Stimulated activated naive CD4-positive, alpha-beta T cell treated with Interleukin-2 at 50 U/mL for 16 hours (primary cell): ENCODE results near the gene SNX33.
"Not testable (repeated sequence)": the region's sequence is repeated elsewhere in the genome, so short reads cannot be mapped to it uniquely, and the experiment has no call there.

ENCODE experiments used
- DNase-seq: peaks from one replicate; lab custom pipeline; 2025; lab: John Stamatoyannopoulos, UW

SNX33 gene

DNA sequence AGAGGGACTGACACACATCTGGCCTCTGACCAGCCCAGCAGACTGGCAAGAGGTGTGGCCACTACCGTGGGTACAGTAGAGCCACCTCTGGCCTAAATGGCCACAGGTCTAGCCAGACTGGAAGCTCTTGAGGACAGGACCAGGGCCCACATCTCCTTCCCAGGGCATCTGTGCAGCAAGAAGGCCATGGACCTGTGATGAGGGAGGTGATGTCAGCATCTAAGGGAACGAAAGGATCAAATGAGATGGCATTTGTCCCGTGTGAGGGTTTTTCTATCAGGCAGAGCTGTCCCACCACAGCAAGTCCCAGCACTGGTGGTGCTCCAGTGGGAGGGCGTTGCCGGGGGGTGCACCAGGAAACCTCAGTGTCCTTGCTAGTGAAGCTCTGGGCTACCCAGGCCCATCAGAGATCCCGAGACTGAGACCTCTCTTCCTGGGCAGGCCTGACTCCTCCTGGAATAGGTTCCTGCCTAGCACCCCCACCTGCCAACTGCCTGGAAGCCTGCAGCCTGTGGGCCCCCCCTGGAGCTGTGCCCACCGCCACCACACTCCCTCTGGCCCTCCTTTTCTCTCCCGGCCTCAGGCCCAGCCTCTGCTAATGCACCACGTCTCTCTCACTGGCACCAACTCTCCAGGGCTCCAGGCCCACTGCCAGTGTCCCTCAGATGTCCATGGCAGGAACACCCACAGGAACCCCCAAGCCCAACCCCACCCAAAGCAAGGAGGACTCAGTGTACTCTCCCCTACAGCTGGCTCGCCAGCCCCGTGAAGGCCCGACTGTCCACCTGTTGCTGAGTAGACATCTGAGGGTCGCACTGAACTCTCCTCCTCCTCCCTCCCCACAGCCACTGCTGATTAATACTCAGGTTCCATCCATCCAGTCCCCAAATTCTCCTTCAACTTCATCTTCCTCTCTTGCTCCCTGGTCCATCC, 53.6 kb downstream of the SNX33 start:
- not testable (repeated sequence) for DNase-seq

DNA sequence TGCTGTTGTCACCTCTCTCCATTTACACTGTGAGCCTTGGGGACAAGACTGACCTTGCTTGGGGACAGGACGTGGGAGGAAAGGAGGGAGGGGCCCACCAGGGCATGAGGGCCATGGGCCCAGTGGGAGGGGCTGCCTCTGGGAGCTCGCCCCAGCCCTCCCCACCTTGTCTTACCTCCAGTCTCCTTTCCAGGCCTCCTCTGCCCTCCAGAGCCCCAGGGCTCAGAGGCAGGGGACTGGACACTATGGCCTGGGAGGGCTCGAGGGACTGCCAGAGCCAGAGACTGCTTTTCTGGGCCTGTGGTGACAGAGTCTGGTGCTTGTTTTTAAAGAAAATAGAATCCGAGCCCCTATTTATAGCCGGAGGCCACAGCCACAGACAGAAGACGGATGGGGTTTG, 54.7 kb downstream of the SNX33 start:
- DNase-seq, result no peak

DNA sequence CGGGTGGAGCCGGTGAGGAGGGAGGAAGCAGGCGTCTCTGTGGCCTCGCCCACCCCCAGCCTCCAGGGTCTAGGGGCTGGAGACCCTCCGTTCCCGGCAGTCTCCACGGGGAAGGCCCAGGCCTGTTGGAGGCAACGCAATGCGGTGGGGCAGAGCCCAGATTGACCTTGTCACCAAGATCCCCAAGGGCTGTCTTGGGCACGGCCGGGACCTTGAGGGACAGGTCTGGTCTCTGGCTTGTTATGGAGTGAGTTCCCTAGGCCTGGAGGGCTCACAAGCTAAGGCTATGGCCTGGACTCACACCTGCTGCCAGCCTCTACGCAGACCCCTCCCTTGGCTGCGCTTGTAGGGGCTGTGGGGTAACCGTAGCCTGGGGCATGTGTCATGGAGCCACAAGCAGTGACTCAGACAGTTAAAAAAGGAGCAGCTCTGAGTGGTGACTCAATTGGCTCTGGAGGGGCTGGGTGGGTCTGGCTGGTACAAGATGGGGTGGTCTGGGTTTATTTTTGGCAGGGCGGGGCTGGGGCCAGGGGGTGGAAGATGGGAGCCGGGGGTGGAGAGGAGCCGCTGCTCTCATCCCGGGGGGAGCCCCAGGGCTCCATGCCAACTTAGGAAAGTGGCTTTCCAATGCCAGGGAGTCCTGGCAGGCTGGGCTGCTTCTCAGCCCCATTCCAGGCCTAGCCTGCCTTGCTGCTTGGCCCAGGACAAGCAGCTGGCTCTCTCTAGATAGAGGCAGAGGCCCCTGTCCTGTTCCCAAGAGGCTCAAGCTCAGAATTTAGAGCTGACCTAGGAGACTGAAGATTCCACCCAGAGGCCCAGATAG, 55.9 kb downstream of the SNX33 start:
- DNase-seq, result not testable (repeated sequence)

DNA sequence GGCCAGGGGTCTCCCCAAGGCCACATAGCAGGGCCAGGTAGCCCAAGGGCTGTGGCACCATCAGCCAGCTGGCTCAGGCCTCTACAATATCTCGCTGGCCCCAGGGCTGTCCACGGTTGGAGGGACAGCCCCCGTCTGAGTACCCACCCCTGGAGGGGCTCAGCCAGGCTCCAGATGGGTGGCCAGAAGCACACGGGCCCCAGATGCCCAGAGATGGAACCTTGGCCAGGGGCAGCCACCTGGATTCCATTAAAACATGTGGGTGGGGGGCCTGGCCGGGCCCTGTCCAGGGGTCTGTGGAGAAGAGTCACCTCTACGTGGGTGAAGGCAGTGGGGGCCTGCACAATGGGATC, 56.5 kb downstream of the SNX33 start:
- no peak for DNase-seq

DNA sequence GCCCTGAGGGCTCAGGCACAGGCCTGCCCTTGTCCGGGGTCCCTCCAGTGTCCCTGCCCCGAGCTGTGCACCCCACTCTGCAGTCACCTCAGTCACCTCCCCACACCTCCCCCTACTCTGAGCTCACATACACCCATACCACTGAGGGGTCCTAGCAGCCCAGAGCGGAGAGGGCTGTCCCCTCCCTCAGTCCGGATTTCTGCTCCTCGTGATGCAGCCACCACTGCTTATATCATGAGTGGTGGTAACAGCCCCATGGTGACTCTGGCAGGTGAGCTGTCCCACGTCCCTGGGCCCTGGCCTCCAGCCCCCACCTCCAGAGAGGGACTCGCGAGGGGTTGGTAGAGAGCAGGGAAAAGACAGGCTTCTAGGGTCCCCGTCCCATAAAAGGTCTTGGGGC, 56.9 kb downstream of the SNX33 start:
- DNase-seq, result no peak

DNA sequence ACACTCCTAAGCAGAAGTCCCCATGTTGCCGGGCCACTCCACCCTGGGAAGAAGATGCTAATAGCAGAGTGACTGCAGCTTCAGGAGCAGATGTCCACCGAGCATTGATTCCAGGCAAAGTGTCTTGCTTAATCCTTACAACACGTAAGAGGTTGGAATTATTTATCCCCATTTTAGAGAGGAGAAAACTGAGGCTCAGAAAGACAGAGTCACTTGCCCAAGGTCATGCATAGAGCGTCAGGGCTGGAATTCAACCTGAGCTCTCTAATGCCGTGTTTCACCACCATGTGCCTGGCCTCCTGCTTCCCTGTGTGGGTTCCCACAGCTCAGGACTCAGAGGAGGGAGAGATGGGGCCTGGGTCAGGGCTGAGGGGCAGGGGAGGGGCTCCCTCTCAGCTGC, 57.7 kb downstream of the SNX33 start:
- not testable (repeated sequence) for DNase-seq

DNA sequence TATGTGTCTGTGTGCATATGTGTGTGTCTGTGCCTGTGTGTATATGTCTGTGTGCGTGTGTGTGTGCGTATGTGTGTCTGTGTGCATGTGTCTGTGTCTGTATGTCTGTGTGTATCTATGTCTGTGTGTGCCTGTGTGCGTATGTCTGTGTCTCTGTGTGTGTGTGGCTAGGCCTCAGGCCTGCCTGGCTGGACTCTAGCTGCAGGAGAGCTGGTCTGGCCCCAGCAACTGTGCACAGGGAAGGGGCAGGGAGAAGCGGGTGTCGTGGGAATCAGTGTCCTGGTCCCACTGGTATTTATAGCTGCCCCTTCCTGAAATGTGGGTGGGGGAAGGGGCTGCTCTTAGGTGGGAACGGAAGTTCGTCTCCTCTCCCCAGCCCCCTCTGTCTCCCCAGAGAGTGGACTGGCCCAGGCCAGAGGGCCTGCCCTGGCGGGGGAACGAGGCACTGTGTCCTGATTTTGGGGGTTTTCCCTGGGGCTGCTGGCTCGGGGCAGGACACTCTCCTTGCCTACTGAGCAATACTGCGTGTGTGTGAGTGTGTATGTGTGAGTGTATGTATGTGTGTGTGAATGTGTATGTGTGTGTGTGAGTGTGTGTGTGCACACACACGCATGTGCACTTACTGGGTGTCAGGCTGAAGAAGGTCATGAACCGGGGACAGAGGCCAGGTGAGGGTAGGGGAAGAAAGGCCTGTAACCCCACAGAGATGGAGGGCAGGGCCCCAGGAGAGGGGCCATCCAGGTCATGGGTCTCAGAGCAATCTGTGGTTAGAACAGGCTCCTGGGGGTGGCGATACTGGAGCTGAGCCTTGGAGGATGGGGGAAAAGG, 58.4 kb downstream of the SNX33 start:
- DNase-seq, result no peak

DNA sequence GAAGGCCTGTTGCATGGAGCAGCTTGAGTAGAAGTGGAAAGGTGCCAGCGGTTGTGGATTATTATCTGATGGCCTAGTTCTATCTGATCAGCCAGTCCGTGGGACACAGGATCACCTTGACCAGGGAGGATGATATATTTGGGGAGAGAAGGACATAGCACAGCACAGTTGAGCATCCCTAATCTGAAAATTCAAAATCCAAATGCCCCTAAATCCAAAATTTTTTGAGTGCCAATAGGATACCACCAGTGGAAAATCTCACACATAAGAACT, 58.9 kb downstream of the SNX33 start:
- no peak for DNase-seq

DNA sequence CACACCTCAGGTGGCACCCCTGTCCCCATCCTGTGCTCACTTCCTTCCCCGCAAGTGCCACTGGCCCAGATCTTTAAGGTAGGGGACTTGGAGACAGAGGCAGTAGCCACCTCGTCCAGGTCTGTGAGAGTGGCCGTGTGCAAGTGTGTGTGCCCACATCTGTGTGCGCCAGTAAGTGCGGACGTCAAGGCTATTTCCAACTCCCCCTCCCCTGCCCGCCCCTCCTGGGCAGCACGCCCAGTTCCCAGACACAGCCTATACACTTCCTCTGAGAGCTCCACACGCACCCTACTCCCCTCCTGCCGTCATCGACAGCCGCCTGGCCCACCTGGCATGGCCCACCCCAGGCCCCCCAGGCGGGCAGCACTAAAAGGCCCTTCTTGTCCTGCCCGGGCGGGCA, 61.7 kb downstream of the SNX33 start:
- not testable (repeated sequence) for DNase-seq

DNA sequence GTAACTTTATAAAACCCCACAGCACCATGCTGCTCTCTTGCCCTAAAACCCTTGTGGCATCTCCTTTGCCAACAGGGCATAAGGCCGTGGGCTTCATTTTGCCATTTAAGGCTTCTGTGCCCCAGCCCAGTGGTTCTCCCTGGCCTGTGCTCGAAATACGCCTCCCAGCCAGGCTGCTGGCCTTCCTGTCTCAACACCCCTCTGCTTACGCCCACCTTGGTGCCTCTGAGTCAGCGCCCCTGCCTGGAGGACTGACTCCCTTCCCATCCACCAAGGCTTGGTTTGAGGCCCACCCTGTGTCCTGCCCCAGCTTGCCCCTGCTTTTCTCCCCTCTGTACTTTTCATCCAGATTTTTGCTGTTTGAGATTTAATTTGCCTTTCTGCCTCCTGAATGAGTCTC, 63.2 kb downstream of the SNX33 start:
- not testable (repeated sequence) for DNase-seq

DNA sequence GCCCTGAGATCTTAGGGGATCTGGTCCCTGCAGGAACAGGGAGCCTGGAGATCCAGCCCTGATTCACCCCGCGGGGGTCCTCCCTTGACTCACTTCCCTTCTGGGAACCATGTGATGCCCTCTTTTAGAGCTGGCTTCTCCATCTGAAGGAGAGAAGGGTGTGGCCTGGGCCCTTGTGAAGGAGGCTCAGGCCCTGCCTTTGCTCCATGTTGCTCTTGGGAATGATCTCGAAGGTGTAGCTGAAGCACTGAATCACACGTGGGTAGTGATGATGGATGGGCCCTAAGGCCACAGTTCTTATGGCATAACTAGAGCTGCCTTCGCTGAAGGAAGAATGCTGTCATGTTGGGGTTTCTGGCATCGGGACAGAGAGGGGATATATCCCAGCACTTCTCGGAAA, 63.8 kb downstream of the SNX33 start:
- DNase-seq, result not testable (repeated sequence)
